Measurements from ENCODE around the gene RNASEH1. TPM values are rescaled to one million over a fixed set of nuclear protein-coding genes. Genes with fewer than 3 reads are reported as not detected.
A peak's percentile ranks its signal among the peaks of the same experiment; 100 is the strongest.

The RNASEH1 gene
- total RNA-seq, result 10 to 100 TPM; 24.7 to 24.9 TPM

- Mint-ChIP-seq H3K9me3 (no peaks in the 10 kb centered on the region), H3K36me3 (peaks cover 12% of the 10 kb centered on the region), H3K27ac (peak within 1 kb of the TSS; percentile 93), H3K4me1 (peaks cover 29% of the 10 kb centered on the region), H3K4me3 (peak within 1 kb of the TSS; percentile 90), H3K27me3 (no peaks in the 10 kb centered on the region)
- POLR2A ChIA-PET, result interaction anchor here (0.6 to 3.3 kb wide), 17 partner anchors 9 to 200 kb away, joined by 3 to 31 read pairs (median 4); partner anchors contain the start of genes ADI1, EIPR1, RPS7 and TRAPPC12
- DNase-seq (peak; percentile 100), ATAC-seq (ENCODE audit: low read depth) (peak; percentile 98)
These were observed at the start of gene RNASEH1 for GRCh38 chr2:3558205-3559014. Gene RNASEH1 (minus strand): TSS chr2:3558333. CDS start chr2:3558260, 73 bp downstream.

- no peak overlapping the region for H3K4me3 Mint-ChIP-seq
- peaks cover 14% of the 10 kb centered on the region for H3K4me1 Mint-ChIP-seq
- no peaks in the 10 kb centered on the region for H3K9me3 Mint-ChIP-seq
- ATAC-seq (ENCODE audit: low read depth), result no peak
- H3K27ac Mint-ChIP-seq, result no peak overlapping the region
- POLR2A ChIA-PET, result interaction anchor here (1.4 kb wide), 1 partner anchor 49 kb away, joined by 5 read pairs; the partner anchor contains the start of gene RNASEH1
- no peaks in the 10 kb centered on the region for H3K27me3 Mint-ChIP-seq
- no peaks in the 10 kb centered on the region for H3K36me3 Mint-ChIP-seq
- peak; percentile 22 for DNase-seq
These were observed 48.5 kb upstream of the RNASEH1 start for GRCh38 chr2:3606370-3607201.

GRCh38 chr2:3606028-3606369, 47.9 kb upstream of the RNASEH1 start:
- ATAC-seq (ENCODE audit: low read depth) (no peak), DNase-seq (peak; percentile 27)
- Mint-ChIP-seq H3K4me3 (peak overlapping the region; percentile 86), H3K4me1 (peaks cover 14% of the 10 kb centered on the region), H3K27me3 (no peaks in the 10 kb centered on the region), H3K9me3 (no peaks in the 10 kb centered on the region), H3K27ac (no peak overlapping the region), H3K36me3 (no peaks in the 10 kb centered on the region)
- POLR2A ChIA-PET, result interaction anchor here (1.1 to 1.4 kb wide), 2 partner anchors 30 to 48 kb away, joined by 3 to 5 read pairs; partner anchors contain the start of gene RNASEH1

- POLR2A ChIA-PET, result interaction anchor here (1.1 to 1.4 kb wide), 2 partner anchors 29 to 47 kb away, joined by 3 to 5 read pairs; partner anchors contain the start of gene RNASEH1
- no peaks in the 10 kb centered on the region for H3K36me3 Mint-ChIP-seq
- H3K4me3 Mint-ChIP-seq, result peak overlapping the region; percentile 86
- no peaks in the 10 kb centered on the region for H3K27me3 Mint-ChIP-seq
- peak; percentile 64 for DNase-seq
- H3K4me1 Mint-ChIP-seq, result peaks cover 14% of the 10 kb centered on the region
- ATAC-seq (ENCODE audit: low read depth), result peak; percentile 53
- no peaks in the 10 kb centered on the region for H3K9me3 Mint-ChIP-seq
- peak overlapping the region; percentile 90 for H3K27ac Mint-ChIP-seq
These were observed 47.1 kb upstream of the RNASEH1 start for GRCh38 chr2:3604991-3605961.

GRCh38 chr2:3604207-3604877, 46.2 kb upstream of the RNASEH1 start:
- H3K4me1 Mint-ChIP-seq, result peaks cover 12% of the 10 kb centered on the region
- H3K36me3 Mint-ChIP-seq, result no peaks in the 10 kb centered on the region
- H3K27ac Mint-ChIP-seq, result no peak overlapping the region
- ATAC-seq (ENCODE audit: low read depth) (no peak), DNase-seq (peak; percentile 23)
- POLR2A ChIA-PET, result interaction anchor here (1.3 kb wide), 1 partner anchor 46 kb away, joined by 4 read pairs; the partner anchor contains the start of gene RNASEH1
- no peak overlapping the region for H3K4me3 Mint-ChIP-seq
- no peaks in the 10 kb centered on the region for H3K9me3 Mint-ChIP-seq
- peaks cover 3% of the 10 kb centered on the region for H3K27me3 Mint-ChIP-seq

- Mint-ChIP-seq H3K4me3 (no peak overlapping the region), H3K9me3 (no peaks in the 10 kb centered on the region), H3K4me1 (peaks cover 8% of the 10 kb centered on the region), H3K27me3 (peaks cover 3% of the 10 kb centered on the region), H3K27ac (no peak overlapping the region), H3K36me3 (no peaks in the 10 kb centered on the region)
- ATAC-seq (ENCODE audit: low read depth) (no peak), DNase-seq (peak; percentile 24)
- POLR2A ChIA-PET, result interaction anchor here (1.3 kb wide), 1 partner anchor 45 kb away, joined by 4 read pairs; the partner anchor contains the start of gene RNASEH1
These were observed 45.5 kb upstream of the RNASEH1 start for GRCh38 chr2:3603536-3604206.

GRCh38 chr2:3602553-3603339, 44.6 kb upstream of the RNASEH1 start:
- ATAC-seq (ENCODE audit: low read depth) (no peak), DNase-seq (peak; percentile 18)
- Mint-ChIP-seq H3K36me3 (no peaks in the 10 kb centered on the region), H3K27ac (no peak overlapping the region), H3K27me3 (peaks cover 3% of the 10 kb centered on the region), H3K4me1 (peaks cover 8% of the 10 kb centered on the region), H3K4me3 (no peak overlapping the region), H3K9me3 (no peaks in the 10 kb centered on the region)
- POLR2A ChIA-PET, result interaction anchor here (0.8 kb wide), 1 partner anchor 27 kb away, joined by 3 read pairs; no protein-coding TSS in a partner anchor

- H3K36me3 Mint-ChIP-seq, result no peaks in the 10 kb centered on the region
- peaks cover 3% of the 10 kb centered on the region for H3K27me3 Mint-ChIP-seq
- DNase-seq (no peak), ATAC-seq (ENCODE audit: low read depth) (no peak)
- no peak overlapping the region for H3K4me3 Mint-ChIP-seq
- H3K9me3 Mint-ChIP-seq, result no peaks in the 10 kb centered on the region
- POLR2A ChIA-PET, result interaction anchor here (1.0 kb wide), 1 partner anchor 8 kb away, joined by 3 read pairs; no protein-coding TSS in a partner anchor
- H3K4me1 Mint-ChIP-seq, result peaks cover 14% of the 10 kb centered on the region
- no peak overlapping the region for H3K27ac Mint-ChIP-seq
These were observed 43.6 kb upstream of the RNASEH1 start for GRCh38 chr2:3601561-3602271.

- no peak for DNase-seq
- peaks cover 6% of the 10 kb centered on the region for H3K27me3 Mint-ChIP-seq
- H3K4me1 Mint-ChIP-seq, result peaks cover 18% of the 10 kb centered on the region
- no peak overlapping the region for H3K4me3 Mint-ChIP-seq
- POLR2A ChIA-PET, result interaction anchor here (1.0 kb wide), 1 partner anchor 9 kb away, joined by 3 read pairs; no protein-coding TSS in a partner anchor
- no peaks in the 10 kb centered on the region for H3K36me3 Mint-ChIP-seq
- no peaks in the 10 kb centered on the region for H3K9me3 Mint-ChIP-seq
- H3K27ac Mint-ChIP-seq, result no peak overlapping the region
- no peak for ATAC-seq (ENCODE audit: low read depth)
These were observed 42.2 kb upstream of the RNASEH1 start for GRCh38 chr2:3600256-3600855.

Data from activated naive CD8-positive, alpha-beta T cell treated with anti-CD3 and anti-CD28 coated beads, Interleukin-2, amount 10 ng/mL, durations not matched to agents 7 days and 5 days (primary cell).